Uterus (tissue), 2 donors: Measurements from ENCODE around the gene SMC3.

Experiments
- POLR2A ChIP-seq, 2 donors: fragments of 450-650 bp; IDR thresholded peaks; one replicate each; pipeline ENCODE4 v1.6.1; 2016; ENCODE audit warnings: antibody characterized with exemption in 2 of 2, mild to moderate bottlenecking in 1 of 2, moderate library complexity in 1 of 2
- TF ChIP-seq, protein P1 (sequence below), 4 experiments: fragments of 200-600 bp in 2 of 4; fragments of 450-650 bp in 2 of 4; sonication (generic) in 2 of 4; IDR thresholded peaks; one replicate each; pipeline ENCODE4 v1.5.1; 2016 to 2019; ENCODE audit warnings: antibody characterized with exemption in 4 of 4, mild to moderate bottlenecking in 2 of 4, moderate library complexity in 1 of 4

DNA sequence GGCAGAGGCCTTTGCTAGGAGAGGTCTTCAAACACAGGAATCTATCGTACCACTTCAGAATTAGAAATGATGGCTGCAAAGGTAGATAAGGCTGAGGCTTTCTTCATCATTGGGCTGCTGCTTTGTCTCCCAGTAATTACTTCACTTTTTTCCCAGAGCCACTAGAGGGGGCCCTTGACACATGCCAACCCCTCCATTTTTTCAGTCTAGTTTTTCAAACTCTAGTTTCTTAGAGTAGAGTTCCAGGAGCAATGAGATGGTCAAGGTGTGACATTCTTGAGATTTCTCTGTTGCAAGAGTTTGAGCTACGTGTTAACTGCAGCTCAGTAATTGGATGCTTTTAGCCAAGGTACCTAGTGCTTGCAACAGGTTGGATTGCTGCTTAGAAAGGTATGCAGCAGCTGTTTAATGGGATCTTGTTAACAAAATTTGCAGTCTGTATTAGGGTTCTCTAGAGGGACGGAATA is 42.8 kb downstream of the SMC3 start:
- TF ChIP-seq, protein P1, sequence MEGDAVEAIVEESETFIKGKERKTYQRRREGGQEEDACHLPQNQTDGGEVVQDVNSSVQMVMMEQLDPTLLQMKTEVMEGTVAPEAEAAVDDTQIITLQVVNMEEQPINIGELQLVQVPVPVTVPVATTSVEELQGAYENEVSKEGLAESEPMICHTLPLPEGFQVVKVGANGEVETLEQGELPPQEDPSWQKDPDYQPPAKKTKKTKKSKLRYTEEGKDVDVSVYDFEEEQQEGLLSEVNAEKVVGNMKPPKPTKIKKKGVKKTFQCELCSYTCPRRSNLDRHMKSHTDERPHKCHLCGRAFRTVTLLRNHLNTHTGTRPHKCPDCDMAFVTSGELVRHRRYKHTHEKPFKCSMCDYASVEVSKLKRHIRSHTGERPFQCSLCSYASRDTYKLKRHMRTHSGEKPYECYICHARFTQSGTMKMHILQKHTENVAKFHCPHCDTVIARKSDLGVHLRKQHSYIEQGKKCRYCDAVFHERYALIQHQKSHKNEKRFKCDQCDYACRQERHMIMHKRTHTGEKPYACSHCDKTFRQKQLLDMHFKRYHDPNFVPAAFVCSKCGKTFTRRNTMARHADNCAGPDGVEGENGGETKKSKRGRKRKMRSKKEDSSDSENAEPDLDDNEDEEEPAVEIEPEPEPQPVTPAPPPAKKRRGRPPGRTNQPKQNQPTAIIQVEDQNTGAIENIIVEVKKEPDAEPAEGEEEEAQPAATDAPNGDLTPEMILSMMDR (IDR thresholded peaks at IDR 0.05) = peak; percentile 49 to 71 (median 56)
- no peak for TF ChIP-seq POLR2A (IDR thresholded peaks at IDR 0.05)
